Astrocyte (in vitro differentiated cells and primary cell): ENCODE data around the gene GSTA1.

Experiments used
- CTCF ChIP-seq: IDR thresholded peaks from 2 replicates; pipeline ENCODE4 v1.5.1; 2011; ENCODE audit warnings: low read depth, mild to moderate bottlenecking, inconsistent platforms, low read length, moderate library complexity; ENCODE audit not compliant: insufficient read depth
- EZH2 ChIP-seq: IDR thresholded peaks from 2 replicates; pipeline ENCODE4 v1.6.1; 2012; ENCODE audit warnings: mild to moderate bottlenecking, low read length, inconsistent platforms; ENCODE audit not compliant: insufficient read depth

- no peak for TF ChIP-seq CTCF
- no peak for TF ChIP-seq EZH2
Observed at GRCh38 chr6:52786249-52786956, 17.2 kb downstream of the GSTA1 start.
